ENCODE measurements around the gene NEUROD2. TPM values are rescaled to one million over a fixed set of nuclear protein-coding genes. Genes with fewer than 3 reads are reported as not detected.

The NEUROD2 gene
- total RNA-seq, 2 donors from 2014 or later: 0.17 TPM; not detected in 1

DNA sequence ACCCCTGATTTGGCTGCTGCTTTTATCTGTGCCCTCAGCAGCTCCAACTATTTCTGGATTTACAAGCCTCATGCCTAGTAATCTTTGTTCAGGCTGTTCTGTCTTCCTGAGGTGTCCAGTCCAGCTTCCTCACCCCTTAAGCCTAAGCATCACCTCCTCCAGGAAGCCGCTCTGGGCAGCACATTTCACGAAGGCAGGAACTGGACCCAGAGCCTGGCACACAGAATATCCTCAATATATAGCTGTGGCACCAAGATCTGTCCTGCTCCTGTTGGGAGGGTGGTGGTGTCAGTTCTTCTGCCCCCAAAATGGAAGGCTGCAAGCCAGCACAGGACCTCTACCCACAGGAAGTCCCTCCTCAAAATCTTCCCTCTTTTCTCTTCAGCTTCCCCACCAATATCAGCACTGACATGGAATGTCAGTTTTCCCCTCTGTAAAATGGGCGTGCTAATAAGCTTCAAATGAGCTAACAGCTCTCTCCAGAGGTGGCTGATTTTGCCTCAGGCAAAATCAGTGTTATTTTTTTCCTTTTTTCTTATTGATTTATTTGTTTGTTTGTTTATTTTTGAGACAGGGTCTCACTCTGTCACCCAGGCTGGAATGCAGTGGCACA lies 6.9 kb upstream of the NEUROD2 start:
- no peak for DNase-seq (ENCODE audit: low spot score)
- TF ChIP-seq, protein P1, sequence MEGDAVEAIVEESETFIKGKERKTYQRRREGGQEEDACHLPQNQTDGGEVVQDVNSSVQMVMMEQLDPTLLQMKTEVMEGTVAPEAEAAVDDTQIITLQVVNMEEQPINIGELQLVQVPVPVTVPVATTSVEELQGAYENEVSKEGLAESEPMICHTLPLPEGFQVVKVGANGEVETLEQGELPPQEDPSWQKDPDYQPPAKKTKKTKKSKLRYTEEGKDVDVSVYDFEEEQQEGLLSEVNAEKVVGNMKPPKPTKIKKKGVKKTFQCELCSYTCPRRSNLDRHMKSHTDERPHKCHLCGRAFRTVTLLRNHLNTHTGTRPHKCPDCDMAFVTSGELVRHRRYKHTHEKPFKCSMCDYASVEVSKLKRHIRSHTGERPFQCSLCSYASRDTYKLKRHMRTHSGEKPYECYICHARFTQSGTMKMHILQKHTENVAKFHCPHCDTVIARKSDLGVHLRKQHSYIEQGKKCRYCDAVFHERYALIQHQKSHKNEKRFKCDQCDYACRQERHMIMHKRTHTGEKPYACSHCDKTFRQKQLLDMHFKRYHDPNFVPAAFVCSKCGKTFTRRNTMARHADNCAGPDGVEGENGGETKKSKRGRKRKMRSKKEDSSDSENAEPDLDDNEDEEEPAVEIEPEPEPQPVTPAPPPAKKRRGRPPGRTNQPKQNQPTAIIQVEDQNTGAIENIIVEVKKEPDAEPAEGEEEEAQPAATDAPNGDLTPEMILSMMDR (IDR thresholded peaks at IDR 0.05): no peak
- TF ChIP-seq POLR2A (IDR thresholded peaks at IDR 0.05) (no peak), POLR2AphosphoS5 (IDR thresholded peaks at IDR 0.05) (no peak)
- H3K4me1 ChIP-seq (replicated peaks): peaks cover 9% of the 10 kb centered on the region
- no peak overlapping the region for H3K4me3 ChIP-seq
- H3K27ac ChIP-seq: no peak overlapping the region
- no peaks in the 10 kb centered on the region for H3K27me3 ChIP-seq (replicated peaks; ENCODE audit: insufficient read depth)
- no peaks in the 10 kb centered on the region for H3K36me3 ChIP-seq
- H3K9me3 ChIP-seq: no peaks in the 10 kb centered on the region
- 94% methylated on average over 3 of the region's 3 CpGs for WGBS
- intact Hi-C loops (cut with DNase I): no loop called here

DNA sequence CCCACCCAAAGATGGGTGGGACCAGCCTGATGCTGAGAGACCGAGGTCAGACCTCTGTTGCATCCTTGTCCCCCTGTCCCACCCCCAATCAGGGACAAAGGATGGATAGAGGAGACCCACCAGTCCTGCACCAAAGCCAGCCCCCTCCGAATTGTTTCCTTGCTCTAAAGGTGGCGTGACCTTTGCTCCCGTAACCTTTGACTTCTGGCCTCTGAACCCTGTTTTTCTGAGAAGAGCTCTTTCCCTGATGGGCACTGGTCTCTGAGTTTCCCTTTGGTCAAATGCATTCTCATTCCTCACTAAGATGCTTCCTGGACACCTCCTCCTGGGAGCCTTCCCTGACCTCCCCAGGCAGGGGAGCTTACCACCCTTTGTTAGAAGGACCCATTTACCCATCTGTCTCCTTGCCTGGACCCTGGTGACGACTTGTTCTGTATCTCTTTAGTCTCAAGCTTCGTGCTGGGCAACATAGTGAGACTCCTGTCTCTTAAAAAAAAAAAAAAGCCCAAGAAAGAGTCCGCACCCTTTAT lies 5.3 kb upstream of the NEUROD2 start:
- WGBS: 71% methylated on average over 7 of the region's 7 CpGs
- peaks cover 3% of the 10 kb centered on the region for H3K27me3 ChIP-seq (replicated peaks; ENCODE audit: insufficient read depth)

DNA sequence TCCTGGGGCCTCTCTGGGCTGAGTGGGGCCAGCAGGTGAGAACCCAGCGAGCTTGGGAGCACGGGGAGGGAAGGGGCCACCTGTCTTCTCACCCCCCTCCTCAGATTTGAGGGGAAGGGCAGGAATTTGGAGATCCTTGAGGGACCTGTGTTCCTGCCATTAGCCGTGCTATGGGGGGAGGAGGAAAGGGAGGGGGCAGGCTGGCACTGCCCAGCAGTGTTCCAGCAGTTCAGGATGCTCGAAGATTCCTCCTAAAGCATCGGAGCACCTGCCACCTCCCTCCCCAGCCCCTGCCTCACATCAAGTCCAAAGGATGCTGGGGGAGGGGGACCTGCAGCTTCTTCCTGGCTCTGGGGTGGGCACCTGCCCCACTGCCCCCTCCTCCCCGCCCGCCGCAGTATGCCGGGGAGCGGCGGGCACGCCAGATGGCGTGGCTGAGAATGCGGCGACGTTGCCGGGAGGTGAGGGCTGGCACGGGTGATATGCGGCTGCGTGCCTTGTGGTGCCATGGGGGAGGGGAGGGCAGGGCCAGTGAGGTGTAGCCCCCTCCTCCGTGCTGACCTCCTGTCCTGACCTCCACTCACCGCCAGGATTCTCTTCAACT lies 4.7 kb upstream of the NEUROD2 start:
- DNase-seq (ENCODE audit: low spot score): no peak
- Histone ChIP-seq H3K4me1 (replicated peaks) (no peaks in the 10 kb centered on the region), H3K9me3 (no peaks in the 10 kb centered on the region), H3K4me3 (no peak overlapping the region), H3K36me3 (no peaks in the 10 kb centered on the region), H3K27ac (no peak overlapping the region), H3K27me3 (replicated peaks; ENCODE audit: insufficient read depth) (peaks cover 7% of the 10 kb centered on the region)
- TF ChIP-seq POLR2A (IDR thresholded peaks at IDR 0.05) (no peak), POLR2AphosphoS5 (IDR thresholded peaks at IDR 0.05) (no peak)
- TF ChIP-seq, protein P1 (IDR thresholded peaks at IDR 0.05): no peak
- 68% methylated on average over 22 of the region's 22 CpGs for WGBS
- intact Hi-C loops (cut with DNase I): no loop called here

More for the DNA sequence above, 5.3 kb upstream of the NEUROD2 start:
- no peak for DNase-seq (ENCODE audit: low spot score)
- H3K27ac ChIP-seq: no peak overlapping the region
- no peaks in the 10 kb centered on the region for H3K9me3 ChIP-seq
- intact Hi-C loops (cut with DNase I): no loop called here
- H3K36me3 ChIP-seq: no peaks in the 10 kb centered on the region
- no peak for TF ChIP-seq POLR2A (IDR thresholded peaks at IDR 0.05)
- TF ChIP-seq, protein P1 (IDR thresholded peaks at IDR 0.05): no peak
- TF ChIP-seq POLR2AphosphoS5 (IDR thresholded peaks at IDR 0.05): no peak
- H3K4me1 ChIP-seq (replicated peaks): no peaks in the 10 kb centered on the region
- no peak overlapping the region for H3K4me3 ChIP-seq

DNA sequence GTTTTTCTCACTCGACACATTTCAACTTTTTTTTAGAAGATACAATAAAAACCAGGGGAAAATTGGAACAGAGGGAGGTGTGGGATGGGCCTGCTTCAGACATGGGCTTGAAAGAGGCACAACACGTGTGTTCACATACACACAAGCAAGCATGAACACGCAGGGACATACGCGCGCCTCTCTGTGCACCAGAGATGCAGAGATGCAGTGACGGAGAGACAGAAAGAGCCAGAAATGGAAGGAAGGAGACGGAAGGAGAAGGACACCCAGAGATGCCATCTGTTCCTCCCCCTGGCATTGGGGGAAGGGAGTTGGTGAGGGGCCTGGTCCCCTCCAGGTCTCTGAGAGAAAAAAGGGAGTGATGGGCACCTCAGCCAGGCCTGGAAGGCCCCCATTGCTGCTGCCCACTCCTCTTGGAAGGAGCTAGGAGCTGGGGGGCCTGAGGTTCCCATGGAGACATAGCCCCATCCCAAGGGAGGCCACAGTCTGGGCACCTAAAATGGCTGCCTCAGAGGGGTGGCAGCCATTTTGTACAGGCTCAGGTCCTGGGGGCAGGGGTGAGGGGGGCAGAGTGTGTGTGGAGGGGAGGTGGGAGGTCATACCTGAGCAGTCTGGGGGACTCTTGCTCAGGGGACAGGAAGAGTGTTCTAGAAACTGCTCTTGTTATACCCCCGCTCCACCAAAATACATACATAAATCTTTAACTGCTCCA lies 3.8 kb upstream of the NEUROD2 start:
- peaks cover 15% of the 10 kb centered on the region for H3K27me3 ChIP-seq (replicated peaks; ENCODE audit: insufficient read depth)
- no peak for DNase-seq (ENCODE audit: low spot score)
- 83% methylated on average over 9 of the region's 9 CpGs for WGBS
- intact Hi-C loops (cut with DNase I): no loop called here
- no peaks in the 10 kb centered on the region for H3K36me3 ChIP-seq
- no peaks in the 10 kb centered on the region for H3K9me3 ChIP-seq
- no peak for TF ChIP-seq POLR2A (IDR thresholded peaks at IDR 0.05)
- no peak for TF ChIP-seq POLR2AphosphoS5 (IDR thresholded peaks at IDR 0.05)
- TF ChIP-seq, protein P1 (IDR thresholded peaks at IDR 0.05): no peak
- no peak overlapping the region for H3K4me3 ChIP-seq
- peaks cover 6% of the 10 kb centered on the region for H3K4me1 ChIP-seq (replicated peaks)
- H3K27ac ChIP-seq: no peak overlapping the region

Measured in prostate gland (tissue), 2 donors.